ENCODE results near the gene RIPOR3. TPM values are rescaled to one million over a fixed set of nuclear protein-coding genes. Genes with fewer than 3 reads are reported as not detected.

The RIPOR3 gene
- total RNA-seq, 1 experiment from 2014 or later = 0.46 TPM

- Mint-ChIP-seq H3K27ac (no peak overlapping the region), H3K9me3 (no peaks in the 10 kb centered on the region), H3K36me3 (ENCODE audit: insufficient read depth in 1 of 3, low read depth in 3 of 3) (no peaks in the 10 kb centered on the region), H3K4me3 (no peak overlapping the region), H3K27me3 (ENCODE audit: low read depth) (no peaks in the 10 kb centered on the region), H3K4me1 (0 out of 4 replicates have a peak, but pooled peaks cover 0 to 2% of the 10 kb centered on the region in 2 experiments)
- Histone ChIP-seq H2AFZ (ENCODE audit: low read length) (no peak overlapping the region), H3K9me3 (ENCODE audit: control insufficient read depth, low read depth, low read length) (no peaks in the 10 kb centered on the region), H3K9ac (ENCODE audit: extremely low read depth, insufficient read length, low read length) (no peak overlapping the region), H4K91ac (ENCODE audit: insufficient read length, low read depth, low read length) (no peak overlapping the region), H2BK5ac (ENCODE audit: insufficient read length, low read length) (no peak overlapping the region), H2BK20ac (ENCODE audit: low read depth, low read length, poor library complexity, severe bottlenecking) (no peak overlapping the region), H4K8ac (replicated peaks; ENCODE audit: insufficient read length, low read depth, low read length) (no peak overlapping the region), H4K20me1 (ENCODE audit: control insufficient read depth, insufficient read depth, insufficient read length) (no peaks in the 10 kb centered on the region), H3K14ac (ENCODE audit: insufficient read depth, low read length) (no peak overlapping the region), H2BK120ac (ENCODE audit: low read depth, low read length, poor library complexity, severe bottlenecking) (no peak overlapping the region), H3K23ac (ENCODE audit: insufficient read length, low read depth, low read length) (no peak overlapping the region), H2AK5ac (ENCODE audit: insufficient read length, low read length) (no peak overlapping the region), H3T11ph (ENCODE audit: low read length) (no peak overlapping the region), H3K23me2 (ENCODE audit: insufficient read length, low read depth, low read length, poor library complexity, severe bottlenecking) (no peaks in the 10 kb centered on the region), H2BK15ac (ENCODE audit: low read depth, low read length) (no peak overlapping the region), H3K79me2 (ENCODE audit: insufficient read depth, low read length) (no peaks in the 10 kb centered on the region), H3K4me1 (ENCODE audit: insufficient read depth, low read length) (no peaks in the 10 kb centered on the region), H3K4ac (ENCODE audit: low read depth, low read length) (no peak overlapping the region), H3K79me1 (ENCODE audit: insufficient read depth, low read depth, low read length, poor library complexity, severe bottlenecking) (no peaks in the 10 kb centered on the region), H3K18ac (ENCODE audit: insufficient read length, low read depth, low read length) (no peak overlapping the region), H3K4me2 (ENCODE audit: insufficient read depth, insufficient read length, low read length) (no peak overlapping the region), H3K56ac (ENCODE audit: insufficient read length, low read depth, low read length) (no peak overlapping the region), H2BK12ac (ENCODE audit: insufficient read length, low read depth, low read length) (no peak overlapping the region), H4K5ac (ENCODE audit: insufficient read length, low read depth, low read length) (no peak overlapping the region), H3K27ac (ENCODE audit: insufficient read length, low read depth, low read length) (no peak overlapping the region), H3K27me3 (ENCODE audit: insufficient read depth, low read length) (no peaks in the 10 kb centered on the region)
- TF ChIP-seq CTCF (conservative IDR thresholded peaks at IDR 0.05) = no peak
- DNase-seq = no peak
- no CpG with 5 or more reads among the region's 12 CpGs for WGBS (ENCODE audit: extremely low coverage, insufficient read length, low lambda C conversion rate)
Observed at GRCh38 chr20:50604451-50604850, 86.9 kb downstream of the RIPOR3 start.
